ENCODE data around the gene SCRT2.
A peak's percentile ranks its signal among the peaks of the same experiment; 100 is the strongest.
"Not testable (repeated sequence)": the region's sequence is repeated elsewhere in the genome, so short reads cannot be mapped to it uniquely, and the experiment has no call there.

Gene SCRT2

DNA sequence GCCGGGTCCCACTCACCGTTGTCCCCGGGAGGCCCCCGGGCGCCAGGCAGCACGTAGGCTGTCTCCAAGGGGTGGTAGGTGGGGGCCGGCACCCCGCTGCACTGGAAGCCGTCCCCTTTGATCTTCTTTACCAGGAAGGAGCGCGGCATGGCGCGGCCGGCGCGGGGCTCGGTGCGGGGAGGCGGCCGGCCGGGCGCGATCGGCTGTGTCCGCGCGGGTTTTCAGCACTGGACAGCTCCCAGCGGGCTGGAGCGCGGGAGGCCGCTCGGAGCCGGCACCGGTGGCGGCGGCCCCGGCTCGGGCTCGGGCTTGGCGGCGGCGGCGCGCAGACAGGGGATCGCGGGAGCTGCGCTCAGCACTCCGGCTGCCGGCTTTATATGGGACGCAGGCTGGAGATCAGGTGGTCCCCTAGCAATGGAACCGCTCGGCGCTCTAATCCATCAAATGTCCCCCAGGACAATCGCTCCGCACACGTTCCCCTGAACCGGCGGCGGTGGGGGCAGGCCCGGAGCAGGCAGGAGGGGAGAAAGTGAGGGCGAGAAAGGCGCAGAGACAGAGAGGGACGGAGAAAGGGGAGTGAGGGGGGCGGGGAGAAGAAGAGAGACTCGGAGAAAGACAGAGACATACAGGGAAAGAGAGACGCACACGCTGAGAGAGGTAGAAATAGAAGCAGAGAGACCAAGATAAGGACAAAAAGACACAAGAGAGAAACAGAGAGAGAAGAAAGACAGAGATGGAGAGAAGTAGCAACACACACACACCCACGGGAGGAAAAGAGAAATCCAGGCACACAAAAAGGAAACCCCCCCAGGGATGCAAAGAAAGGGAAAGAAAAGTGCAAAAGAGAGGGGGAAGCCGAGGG, at the start of gene SCRT2:
Gene SCRT2, minus strand, starts transcription at position 350 of the 862 bp plus-strand sequence. Its CDS starts 201 bp downstream, at position 149.
- DNase-seq, result peak; percentile 71

DNA sequence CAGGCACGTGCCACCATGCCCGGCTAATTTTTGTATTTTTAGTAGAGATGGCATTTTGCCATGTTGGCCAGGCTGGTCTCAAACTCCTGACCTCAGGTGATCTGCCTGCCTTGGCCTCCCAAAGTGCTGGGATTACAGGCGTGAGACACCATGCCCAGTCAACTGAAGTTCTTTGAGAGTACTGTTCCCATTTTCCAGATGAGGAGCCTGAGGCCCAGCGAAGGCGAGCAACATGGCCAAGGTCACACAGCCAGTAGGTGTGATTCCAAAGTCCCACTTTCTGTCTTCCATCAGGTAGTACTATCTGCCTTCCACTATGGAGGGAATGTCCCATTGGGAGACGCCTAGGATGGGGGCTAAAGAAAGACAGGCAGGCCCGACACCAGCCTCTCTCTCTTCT, 49.2 kb upstream of the SCRT2 start:
- not testable (repeated sequence) for DNase-seq

DNA sequence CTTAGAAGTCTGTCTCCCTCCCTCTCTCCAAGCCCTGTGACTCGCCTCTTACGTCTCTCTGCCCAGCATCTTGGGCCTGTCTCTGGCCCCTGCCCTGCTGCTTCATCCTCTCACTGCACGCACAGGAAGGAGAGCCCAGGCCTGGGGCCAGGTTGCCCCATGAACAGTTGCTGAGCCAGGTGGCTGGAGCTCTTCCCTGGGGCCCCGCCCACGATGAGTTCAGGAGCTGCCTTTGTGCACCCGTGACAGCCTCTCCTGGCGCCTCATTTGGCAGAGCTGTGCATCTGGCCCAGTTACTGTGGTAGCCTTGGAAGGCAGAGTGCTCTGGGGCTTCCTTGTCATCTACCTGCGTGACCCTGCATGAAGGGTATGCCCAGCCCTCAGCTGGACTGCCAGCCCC, 48.2 kb upstream of the SCRT2 start:
- DNase-seq, result peak; percentile 66

DNA sequence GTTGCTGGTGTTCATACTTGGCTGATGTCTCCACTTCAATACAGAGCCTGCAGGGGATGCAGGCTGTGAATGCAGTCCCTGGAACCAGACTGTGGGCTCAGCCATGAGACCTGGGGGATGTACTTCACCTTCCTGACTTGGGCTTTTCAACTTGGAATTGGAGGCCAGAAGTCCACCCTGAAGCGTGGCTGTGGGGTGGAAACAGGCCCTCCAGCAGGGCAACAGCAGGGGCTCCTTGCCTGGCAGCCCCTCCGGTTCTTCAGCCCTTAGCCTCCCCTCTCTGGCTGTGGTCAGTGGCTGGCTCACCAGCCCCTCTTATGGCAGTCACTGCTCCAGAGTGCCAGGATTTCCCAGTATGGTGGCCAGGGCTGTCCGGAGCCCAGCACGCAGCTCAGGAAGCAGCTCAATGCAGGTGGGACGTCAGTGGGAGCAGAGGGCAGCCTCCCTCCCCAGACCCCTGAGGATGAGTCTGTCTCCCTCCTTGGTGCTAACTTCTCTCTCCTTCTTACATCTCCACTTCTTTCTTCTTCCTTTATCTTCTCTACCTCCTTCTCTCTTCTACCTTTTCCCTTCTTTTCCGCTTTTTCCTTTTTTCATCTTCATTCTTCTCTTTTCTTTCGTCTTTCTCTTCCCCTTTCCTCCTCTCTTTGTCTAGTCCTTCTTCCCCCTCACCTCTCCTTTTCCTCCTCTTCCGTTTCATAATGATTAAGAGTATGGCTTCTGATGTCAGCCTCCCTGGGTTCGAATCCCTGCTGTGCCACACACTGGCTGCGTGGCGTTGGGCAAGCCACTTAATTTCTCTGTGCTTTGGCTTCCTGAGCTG, 47.4 kb upstream of the SCRT2 start:
- DNase-seq, result no peak

DNA sequence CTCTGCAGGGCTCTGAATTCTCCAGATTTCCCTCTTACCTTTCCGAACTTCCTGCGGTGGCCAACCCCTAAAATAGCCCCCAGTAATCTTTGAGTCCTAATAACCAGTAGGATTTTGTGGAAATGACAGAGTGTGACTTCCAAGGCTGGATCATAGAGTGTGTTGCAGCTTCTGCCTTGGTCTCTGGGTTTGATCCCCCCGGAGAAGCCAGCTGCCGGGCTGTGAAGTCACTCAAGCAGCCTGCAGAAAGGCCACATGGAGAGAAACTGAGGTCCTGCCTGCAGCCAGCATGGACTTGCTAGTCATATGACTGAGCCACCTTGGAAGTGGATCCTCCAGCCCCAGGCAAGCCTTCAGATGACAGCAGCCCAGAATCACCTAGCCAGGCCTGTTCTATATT, 46.3 kb upstream of the SCRT2 start:
- DNase-seq, result no peak

DNA sequence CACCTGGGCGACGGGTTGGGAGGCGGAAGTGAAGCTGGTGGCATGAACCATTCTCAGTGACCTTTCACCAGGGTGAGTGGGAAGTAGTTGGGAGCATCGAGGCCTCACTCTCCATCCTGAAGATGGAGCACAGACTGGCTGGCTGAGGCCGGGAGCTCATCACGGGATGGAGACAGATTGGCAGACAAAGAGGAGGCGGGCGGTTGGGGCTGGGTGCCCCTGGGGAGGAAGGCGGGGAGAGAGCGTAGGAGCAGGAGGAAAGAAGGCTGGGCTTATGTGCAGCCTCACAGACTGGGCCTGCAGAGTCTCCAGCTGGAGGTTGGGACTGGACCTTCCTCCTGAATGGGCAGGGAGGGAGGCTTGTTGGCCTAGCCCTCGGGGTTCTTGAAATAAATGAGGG, 44.2 kb upstream of the SCRT2 start:
- DNase-seq, result peak; percentile 45

DNA sequence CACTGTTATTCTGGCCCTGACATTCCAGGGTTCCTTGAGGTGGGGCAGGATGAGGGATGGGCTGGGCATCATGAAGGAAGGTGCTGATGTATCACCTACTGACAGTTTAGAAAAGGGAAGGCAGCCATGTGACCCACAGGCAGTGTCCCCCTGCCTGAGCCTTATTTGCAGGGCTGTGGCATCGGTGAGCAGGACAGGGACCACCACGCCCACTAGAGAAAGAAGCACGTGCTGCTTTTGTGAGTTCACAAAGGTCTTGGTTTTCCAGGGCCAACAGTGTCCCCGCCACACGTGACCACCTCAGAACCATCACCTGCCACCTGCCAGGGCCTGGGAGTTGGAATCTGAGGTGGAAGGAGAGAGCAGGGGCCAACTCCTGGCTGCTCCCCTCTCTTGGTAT, 43.5 kb upstream of the SCRT2 start:
- DNase-seq, result no peak

- DNase-seq, result no peak
These were observed 42.2 kb upstream of the SCRT2 start for GRCh38 chr20:717832-718231.

- no peak for DNase-seq
These were observed 41.7 kb upstream of the SCRT2 start for GRCh38 chr20:717271-717670.

- DNase-seq, result no peak
These were observed 38.9 kb upstream of the SCRT2 start for GRCh38 chr20:714453-714852.

DNA sequence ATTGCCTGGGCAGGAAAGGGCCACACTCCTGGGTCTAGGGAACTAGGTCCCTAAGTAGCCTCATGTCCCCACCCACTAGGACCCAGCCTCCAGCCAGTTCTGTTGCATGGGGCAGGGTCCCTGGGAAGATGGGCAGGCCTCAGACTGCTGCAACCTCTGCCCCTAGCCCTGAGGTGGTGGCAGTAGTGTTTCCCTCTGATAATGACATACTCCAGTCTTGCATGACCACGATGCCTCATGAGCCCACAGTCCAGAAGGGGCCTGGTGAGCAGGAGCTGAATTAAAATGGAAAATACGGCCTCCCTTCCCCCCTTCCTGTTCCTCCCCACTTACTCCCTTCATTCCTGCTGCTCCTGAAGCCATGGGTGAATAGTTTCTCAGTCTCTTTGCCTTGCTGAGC, 36.0 kb upstream of the SCRT2 start:
- no peak for DNase-seq

GRCh38 chr20:710780-711450, 35.3 kb upstream of the SCRT2 start:
- no peak for DNase-seq

- DNase-seq, result peak; percentile 88
These were observed 34.6 kb upstream of the SCRT2 start for GRCh38 chr20:709991-710779.

DNA sequence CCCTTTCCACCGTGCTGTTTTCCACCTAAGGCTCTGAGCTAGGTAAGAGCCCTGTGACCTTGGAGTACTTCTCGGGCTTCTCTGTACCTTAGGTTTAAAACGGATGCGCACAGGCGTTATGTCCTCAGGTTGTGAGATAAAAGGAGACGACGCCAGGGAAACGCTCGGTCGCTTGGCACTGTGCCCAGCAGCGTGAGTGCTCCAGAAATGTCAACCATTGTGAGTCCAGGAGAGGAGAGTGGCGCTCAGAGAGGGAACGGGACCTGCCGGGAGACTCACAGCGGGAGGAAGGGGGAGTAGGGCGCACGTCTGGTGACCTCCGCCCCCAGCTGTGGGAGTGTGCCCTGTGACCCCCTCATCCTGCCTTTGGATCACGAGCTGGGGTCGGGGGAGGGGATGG, 33.8 kb upstream of the SCRT2 start:
- DNase-seq, result peak; percentile 61

GRCh38 chr20:708956-709355, 33.4 kb upstream of the SCRT2 start:
- no peak for DNase-seq

DNA sequence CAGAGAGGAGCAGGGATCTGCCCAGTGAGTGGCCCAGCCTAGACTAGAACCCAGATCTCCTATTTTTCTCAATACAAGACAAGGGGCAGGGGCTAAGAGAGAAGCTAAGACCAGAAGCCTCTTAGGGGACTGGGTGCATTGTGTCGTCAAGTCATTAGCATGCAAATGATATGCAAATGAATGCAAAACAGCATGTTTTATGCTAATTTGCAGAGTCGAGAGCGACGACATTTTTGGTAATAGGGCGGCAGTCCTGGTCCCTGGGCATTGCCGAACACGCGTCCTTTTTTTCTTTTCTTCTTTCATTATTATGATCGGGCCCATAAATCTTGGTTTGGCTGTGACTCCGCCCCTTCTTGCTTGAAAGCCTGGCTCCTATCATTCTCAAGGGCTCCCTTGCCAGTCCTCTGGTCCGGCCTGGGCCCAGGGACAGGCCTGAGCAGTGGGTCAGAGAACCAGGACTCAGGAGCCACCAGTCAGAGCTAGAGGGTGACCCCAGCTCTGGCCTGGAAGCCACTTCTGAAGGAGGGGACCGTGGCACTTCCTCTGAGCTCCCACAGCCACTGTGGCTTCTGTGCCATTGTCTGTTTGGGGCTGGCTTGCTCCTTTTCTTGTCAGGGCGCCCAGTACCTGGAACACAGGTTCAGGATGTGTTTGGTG, 32.0 kb upstream of the SCRT2 start:
- no peak for DNase-seq

DNA sequence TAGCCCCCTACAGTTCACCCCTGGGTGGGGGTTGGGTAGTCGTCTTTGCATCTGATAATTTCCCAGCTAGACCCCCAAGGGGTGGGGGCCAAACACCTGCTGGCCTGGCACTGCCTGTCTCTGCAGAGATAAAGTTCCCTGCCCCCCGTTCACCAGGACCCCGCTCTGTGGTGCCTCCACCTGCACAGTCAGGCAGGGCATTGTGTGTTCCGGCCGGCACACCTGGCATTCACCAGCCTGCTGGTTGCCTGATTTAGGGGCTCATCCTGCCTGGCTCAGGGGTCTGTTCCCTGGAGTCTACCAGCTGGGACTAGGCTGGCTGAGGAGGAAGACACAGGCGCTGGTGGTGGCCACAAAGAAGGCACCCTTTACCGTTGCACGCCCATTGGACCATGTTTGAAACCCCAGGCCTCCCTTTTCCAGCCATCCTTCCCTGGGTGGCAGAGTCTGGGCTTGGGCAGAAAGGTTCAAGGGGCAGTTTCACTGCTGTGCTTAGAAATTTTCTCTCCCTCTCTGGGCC, 30.8 kb upstream of the SCRT2 start:
- no peak for DNase-seq

GRCh38 chr20:704726-705125, 29.1 kb upstream of the SCRT2 start:
- no peak for DNase-seq

- DNase-seq, result no peak
These were observed 27.8 kb upstream of the SCRT2 start for GRCh38 chr20:703426-703825.

GRCh38 chr20:703006-703405, 27.4 kb upstream of the SCRT2 start:
- DNase-seq, result no peak

DNA sequence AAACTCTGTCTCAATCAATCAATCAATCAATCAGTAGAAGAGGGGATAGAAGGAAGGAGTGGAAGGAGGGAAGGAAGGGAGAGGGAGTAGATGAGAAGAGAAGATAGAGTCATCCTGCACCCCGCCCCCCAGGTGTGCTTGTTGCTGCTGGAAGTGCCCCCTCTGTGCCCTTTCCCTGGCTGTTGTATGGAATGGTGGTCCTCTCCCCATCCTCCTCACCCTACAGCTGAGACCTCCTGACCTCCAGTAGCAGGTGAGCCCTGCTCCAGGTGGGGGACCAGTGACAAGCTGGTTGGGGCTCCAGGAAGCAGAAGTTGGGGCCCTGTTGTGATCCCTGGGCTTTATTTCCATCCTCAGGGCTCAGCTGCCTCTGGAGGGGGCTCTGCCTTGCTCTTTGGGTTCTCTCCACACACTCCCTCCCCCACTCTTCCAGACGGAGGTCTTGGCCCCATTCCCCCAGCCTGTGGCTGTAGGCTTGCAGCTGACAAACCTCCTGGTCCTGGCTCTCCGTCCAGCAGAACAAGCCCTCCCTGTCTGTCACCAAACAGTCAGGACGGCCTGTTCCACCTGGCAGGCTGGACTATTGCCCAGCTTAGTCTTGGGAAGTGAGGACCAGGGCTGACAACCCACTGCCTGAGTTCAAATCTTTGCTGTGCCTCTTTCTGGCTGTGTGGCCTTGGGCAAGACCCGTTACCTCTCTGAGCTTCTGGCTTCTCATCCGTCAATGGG, 26.0 kb upstream of the SCRT2 start:
- no peak for DNase-seq

Data from NCI-H82 (cell line).